ENCODE results near the gene NELFB. TPM values are rescaled to one million over a fixed set of nuclear protein-coding genes. Genes with fewer than 3 reads are reported as not detected.

NELFB gene
- total and polyA plus RNA-seq, 2 experiments from 2014 or later, result 73.3 to 78.2 TPM

- H3K4me1 ChIP-seq (ENCODE audit: low read depth), result peaks cover 14% of the 10 kb centered on the region
- peak in 1 of 2 donors; percentile 61 for DNase-seq (ENCODE audit: low read depth in 1 of 2, low spot score in 1 of 2)
Observed at GRCh38 chr9:137298401-137299202, 43.5 kb downstream of the NELFB start.

GRCh38 chr9:137299203-137299565, 44.1 kb downstream of the NELFB start:
- no peaks in the 10 kb centered on the region for H3K36me3 ChIP-seq
- H3K4me3 ChIP-seq, result no peak overlapping the region
- no peak overlapping the region for H3K27ac ChIP-seq
- peak in 1 of 2 donors; percentile 48 for DNase-seq (ENCODE audit: low read depth in 1 of 2, low spot score in 1 of 2)
- peaks cover 14% of the 10 kb centered on the region for H3K4me1 ChIP-seq (ENCODE audit: low read depth)
- TF ChIP-seq CTCF (IDR thresholded peaks at IDR 0.05; ENCODE audit: low read depth, low read length), result no peak
- H3K27me3 ChIP-seq, result peaks cover 52% of the 10 kb centered on the region
- no peaks in the 10 kb centered on the region for H3K9me3 ChIP-seq (ENCODE audit: low read depth)

More at GRCh38 chr9:137298401-137299202, 43.5 kb downstream of the NELFB start:
- no peak overlapping the region for H3K27ac ChIP-seq
- TF ChIP-seq CTCF (IDR thresholded peaks at IDR 0.05; ENCODE audit: low read depth, low read length), result no peak
- H3K9me3 ChIP-seq (ENCODE audit: low read depth), result no peaks in the 10 kb centered on the region
- no peaks in the 10 kb centered on the region for H3K36me3 ChIP-seq
- peaks cover 52% of the 10 kb centered on the region for H3K27me3 ChIP-seq
- H3K4me3 ChIP-seq, result no peak overlapping the region

GRCh38 chr9:137299938-137300337, 44.8 kb downstream of the NELFB start:
- no peak for TF ChIP-seq CTCF (IDR thresholded peaks at IDR 0.05; ENCODE audit: low read depth, low read length)
- H3K36me3 ChIP-seq, result no peaks in the 10 kb centered on the region

GRCh38 chr9:137300567-137301080, 45.5 kb downstream of the NELFB start:
- peak overlapping the region; percentile 60 for H3K4me3 ChIP-seq
- H3K27me3 ChIP-seq, result peaks cover 40% of the 10 kb centered on the region
- peak in 1 of 2 donors; percentile 39 for DNase-seq (ENCODE audit: low read depth in 1 of 2, low spot score in 1 of 2)
- peak overlapping the region; percentile 47 for H3K27ac ChIP-seq
- no peak for TF ChIP-seq CTCF (IDR thresholded peaks at IDR 0.05; ENCODE audit: low read depth, low read length)
- H3K36me3 ChIP-seq, result no peaks in the 10 kb centered on the region
- no peaks in the 10 kb centered on the region for H3K9me3 ChIP-seq (ENCODE audit: low read depth)
- peaks cover 14% of the 10 kb centered on the region for H3K4me1 ChIP-seq (ENCODE audit: low read depth)

More at GRCh38 chr9:137299938-137300337, 44.8 kb downstream of the NELFB start:
- peak in 1 of 2 donors; percentile 53 for DNase-seq (ENCODE audit: low read depth in 1 of 2, low spot score in 1 of 2)
- Histone ChIP-seq H3K9me3 (ENCODE audit: low read depth) (no peaks in the 10 kb centered on the region), H3K27me3 (peaks cover 46% of the 10 kb centered on the region), H3K4me3 (peak overlapping the region; percentile 60), H3K27ac (no peak overlapping the region), H3K4me1 (ENCODE audit: low read depth) (peaks cover 14% of the 10 kb centered on the region)

GRCh38 chr9:137301081-137301947, 46.2 kb downstream of the NELFB start:
- TF ChIP-seq CTCF (IDR thresholded peaks at IDR 0.05; ENCODE audit: low read depth, low read length), result no peak
- H3K27me3 ChIP-seq, result peaks cover 33% of the 10 kb centered on the region
- peak overlapping the region; percentile 47 for H3K27ac ChIP-seq

More at GRCh38 chr9:137301081-137301947, 46.2 kb downstream of the NELFB start:
- peaks cover 14% of the 10 kb centered on the region for H3K4me1 ChIP-seq (ENCODE audit: low read depth)
- no peaks in the 10 kb centered on the region for H3K36me3 ChIP-seq
- no peaks in the 10 kb centered on the region for H3K9me3 ChIP-seq (ENCODE audit: low read depth)
- DNase-seq (ENCODE audit: low read depth in 1 of 2, low spot score in 1 of 2), result peak; percentile 74 to 84
- peak overlapping the region; percentile 60 for H3K4me3 ChIP-seq
